HS-5 (cell line): ENCODE measurements around the gene IRS2.

Source experiments
- DNase-seq: peaks from one replicate; pipeline ENCODE4 v3.0.0-alpha.2; 2012; ENCODE audit warnings: low read depth

IRS2 gene

GRCh38 chr13:109779876-109780510 lies 6.4 kb downstream of the IRS2 start:
- no peak for DNase-seq

- no peak for DNase-seq
Measured at GRCh38 chr13:109779074-109779473, 7.3 kb downstream of the IRS2 start.

DNA sequence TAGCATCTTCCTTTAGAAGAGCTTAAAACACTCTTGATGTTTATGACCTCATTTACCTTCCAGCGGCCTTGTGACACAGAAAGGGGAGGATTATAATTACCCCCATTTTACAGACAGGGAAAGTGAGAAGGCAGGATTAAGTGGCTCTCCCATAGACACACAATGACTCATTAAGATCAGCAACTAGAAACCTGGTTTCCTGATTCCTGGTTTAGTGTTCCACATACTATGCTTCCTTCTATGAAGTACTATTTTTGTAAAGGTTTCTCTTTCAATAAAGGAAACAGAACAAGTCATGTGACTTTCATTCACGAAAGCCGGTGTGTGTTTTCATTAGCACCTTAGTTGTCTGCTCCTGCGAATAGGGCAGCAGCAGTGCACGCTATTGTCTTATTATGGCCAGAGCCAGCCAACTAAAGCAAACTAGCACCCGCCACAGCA lies 8.3 kb downstream of the IRS2 start:
- no peak for DNase-seq

- no peak for DNase-seq
Measured at GRCh38 chr13:109776575-109776974, 9.8 kb downstream of the IRS2 start.

DNA sequence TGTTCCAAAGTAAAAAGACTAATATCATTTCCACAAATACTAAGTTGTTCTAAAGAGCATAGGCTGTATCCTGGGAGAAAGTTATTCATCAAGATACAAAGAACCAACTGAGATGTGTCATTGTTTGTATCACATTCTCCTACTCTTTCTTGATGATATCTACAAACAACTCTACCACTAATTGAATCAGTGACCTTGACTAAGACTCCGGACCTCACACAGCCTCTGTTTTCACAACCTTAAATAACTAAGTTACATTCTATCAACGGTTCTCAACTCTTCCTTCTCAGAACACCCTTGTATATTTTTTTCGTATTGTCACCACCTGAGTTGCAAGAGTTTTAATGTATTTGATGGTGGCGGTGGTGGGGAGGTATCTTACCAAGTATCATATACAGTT lies 12.6 kb downstream of the IRS2 start:
- no peak for DNase-seq

GRCh38 chr13:109773276-109773675 lies 13.1 kb downstream of the IRS2 start:
- DNase-seq = no peak

- no peak for DNase-seq
Measured at GRCh38 chr13:109771926-109772325, 14.5 kb downstream of the IRS2 start.

- no peak for DNase-seq
Measured at GRCh38 chr13:109770436-109770835, 15.9 kb downstream of the IRS2 start.

DNA sequence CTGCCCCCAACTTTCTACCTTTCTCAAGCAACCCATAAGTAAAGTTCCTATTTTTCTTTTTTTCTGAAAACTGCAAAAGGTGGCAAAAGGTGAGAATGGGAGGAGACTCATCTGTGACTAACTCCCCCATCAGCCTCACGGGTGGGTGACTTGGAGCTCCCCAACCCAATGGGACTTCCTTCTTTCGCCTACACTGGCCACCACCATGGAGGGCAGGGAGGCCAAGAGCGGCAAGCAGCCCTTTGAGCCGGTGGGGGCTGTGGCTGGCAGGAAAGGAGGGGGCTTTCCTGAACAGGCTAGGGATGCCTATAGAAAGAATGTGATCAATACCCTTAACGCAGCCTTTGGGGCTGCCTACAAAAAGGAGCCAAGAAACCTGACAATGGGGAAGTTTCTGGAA lies 16.5 kb downstream of the IRS2 start:
- DNase-seq = no peak

DNA sequence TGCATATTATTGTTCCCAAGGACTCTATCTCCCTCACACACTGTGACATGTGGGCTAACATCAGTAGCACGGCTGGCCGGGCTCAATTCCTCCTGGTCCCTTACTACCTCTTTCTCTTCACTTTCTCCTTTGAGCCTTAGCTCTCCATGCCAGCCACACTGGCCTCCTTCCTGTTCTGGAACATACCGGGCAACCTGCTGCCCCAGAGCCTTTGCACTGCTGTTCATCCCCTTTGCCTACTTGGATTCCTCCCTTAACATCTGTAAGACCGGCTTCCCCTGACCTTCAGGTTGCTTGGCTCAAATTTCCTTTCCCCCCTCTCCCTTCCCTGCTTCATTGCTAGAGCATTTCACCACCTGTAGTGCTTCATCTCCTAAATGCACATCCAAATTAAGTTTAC lies 17.1 kb downstream of the IRS2 start:
- no peak for DNase-seq

GRCh38 chr13:109768616-109769015 lies 17.8 kb downstream of the IRS2 start:
- DNase-seq = no peak

GRCh38 chr13:109768176-109768575 lies 18.2 kb downstream of the IRS2 start:
- no peak for DNase-seq

- DNase-seq = no peak
Measured at GRCh38 chr13:109767023-109767422, 19.4 kb downstream of the IRS2 start.

GRCh38 chr13:109764470-109765291 lies 21.7 kb downstream of the IRS2 start:
- DNase-seq = no peak

DNA sequence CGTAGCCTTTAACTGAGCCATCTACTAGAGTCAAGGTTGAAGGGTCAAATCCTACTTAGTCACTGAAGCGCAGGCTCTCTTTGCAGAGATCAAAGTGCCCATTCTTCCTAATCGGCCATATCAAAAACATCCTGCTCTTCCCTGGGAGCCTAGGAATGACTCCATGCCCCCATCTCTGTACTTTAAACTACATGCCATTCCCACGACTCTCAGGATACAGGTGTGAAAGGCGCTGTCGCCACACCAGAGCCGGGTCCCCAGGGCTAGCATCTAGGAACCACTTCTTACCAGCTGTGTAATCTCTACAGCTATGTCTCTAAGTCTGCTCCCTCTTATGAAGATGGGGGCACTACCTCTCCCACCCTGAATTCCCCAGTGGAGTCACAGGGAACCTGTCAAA lies 22.3 kb downstream of the IRS2 start:
- DNase-seq = no peak

DNA sequence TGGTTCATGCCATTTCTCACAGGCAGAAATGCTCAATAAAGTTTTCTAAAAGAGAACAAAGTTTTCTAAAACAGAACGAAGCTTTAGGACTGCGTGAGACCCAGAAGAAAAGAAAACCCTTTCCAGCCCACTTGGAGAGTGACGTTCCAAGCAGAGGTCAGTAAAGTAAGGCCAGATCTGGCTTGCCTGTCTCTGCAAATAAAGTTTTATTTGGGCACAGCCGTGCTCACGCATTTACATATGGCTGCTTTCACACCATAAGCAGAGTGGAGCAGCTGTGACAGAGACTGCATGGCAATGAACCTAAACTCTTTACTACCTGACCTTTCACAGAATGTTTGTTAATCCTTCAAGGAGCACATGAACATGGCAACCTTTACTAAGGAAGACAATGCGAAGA lies 23.6 kb downstream of the IRS2 start:
- DNase-seq = no peak

GRCh38 chr13:109761695-109762094 lies 24.7 kb downstream of the IRS2 start:
- DNase-seq = no peak

- DNase-seq = no peak
Measured at GRCh38 chr13:109760951-109761350, 25.4 kb downstream of the IRS2 start.

- DNase-seq = no peak
Measured at GRCh38 chr13:109760402-109760801, 26.0 kb downstream of the IRS2 start.

DNA sequence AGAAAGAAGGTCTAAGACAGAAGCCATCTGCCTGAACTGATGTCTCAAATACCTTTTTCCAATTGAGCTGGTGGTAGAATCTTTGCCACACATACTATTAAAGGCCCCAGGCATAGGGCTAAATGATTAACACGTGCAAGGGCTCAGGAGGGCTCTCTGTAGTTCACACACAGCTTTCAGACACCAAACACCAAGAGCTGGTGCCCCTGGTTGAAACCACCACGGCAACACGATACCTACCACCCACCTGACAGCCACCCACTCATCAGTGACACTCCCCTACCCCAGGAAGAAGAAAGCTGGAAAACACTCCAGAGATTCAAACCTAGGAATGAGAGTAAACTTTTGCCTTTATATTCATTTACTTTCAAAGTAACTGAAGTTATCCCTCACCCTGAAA lies 26.8 kb downstream of the IRS2 start:
- DNase-seq = no peak

DNA sequence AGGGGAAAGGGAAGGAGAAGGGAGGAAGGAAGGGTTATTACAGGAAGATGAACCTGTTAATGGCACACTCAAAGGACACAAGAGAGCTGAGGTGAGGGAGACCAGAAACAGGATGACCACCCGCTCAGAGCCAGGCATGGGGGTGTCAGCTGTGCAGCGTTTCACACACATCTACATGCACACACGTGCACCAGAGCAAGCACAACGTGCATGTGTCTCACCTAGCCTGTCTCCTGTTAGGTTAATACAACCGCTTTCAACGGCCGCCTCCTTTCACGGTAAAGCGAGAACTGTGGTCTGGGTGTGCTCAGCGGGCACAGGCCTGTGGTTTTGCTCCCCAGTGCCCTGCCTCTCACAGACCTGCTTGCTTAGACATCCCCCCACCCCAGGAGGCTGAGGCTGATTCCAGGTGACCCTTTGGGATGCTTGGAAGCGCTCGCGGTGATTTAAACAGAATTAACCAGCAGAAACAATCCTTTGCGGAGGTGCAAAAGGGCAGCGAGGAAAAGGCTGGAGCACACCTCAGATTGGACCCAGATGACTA lies 27.4 kb downstream of the IRS2 start:
- DNase-seq = no peak

GRCh38 chr13:109756778-109757177 lies 29.6 kb downstream of the IRS2 start:
- DNase-seq = no peak

DNA sequence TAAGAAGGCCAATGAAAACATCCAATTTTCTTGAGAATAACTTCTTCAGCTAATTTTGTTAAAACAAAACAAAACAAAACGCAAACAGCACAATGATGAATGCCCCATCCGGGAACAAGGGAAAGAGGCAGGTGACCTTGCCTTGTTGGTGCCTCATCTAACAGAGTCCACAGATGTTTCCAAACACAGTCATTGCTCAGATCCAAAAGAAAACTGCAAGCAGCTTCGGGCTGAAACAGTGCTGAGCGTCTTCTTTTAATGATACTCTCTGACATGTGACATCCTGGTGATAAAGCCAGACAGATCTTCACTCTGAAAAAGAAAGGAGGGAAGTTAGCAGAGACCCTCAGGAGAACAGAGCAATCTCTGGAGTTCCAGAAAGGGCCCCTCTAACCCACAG lies 30.4 kb downstream of the IRS2 start:
- no peak for DNase-seq
